Muscle layer of colon (tissue), 2 donors: ENCODE data around the gene PKNOX1.
"Not testable (repeated sequence)": the region's sequence is repeated elsewhere in the genome, so short reads cannot be mapped to it uniquely, and the experiment has no call there.

ENCODE experiments used
- H3K27ac ChIP-seq: one replicate; pipeline ENCODE4 v1.7.0; 2013; ENCODE audit warnings: low read depth, mild to moderate bottlenecking, low read length, moderate library complexity
- H3K27me3 ChIP-seq, 2 donors: one replicate each; pipeline ENCODE4 v1.7.0; 2013; ENCODE audit warnings: low read length in 2 of 2, mild to moderate bottlenecking in 2 of 2; ENCODE audit not compliant: insufficient read depth in 2 of 2, control insufficient read depth in 1 of 2
- H3K36me3 ChIP-seq: one replicate; pipeline ENCODE4 v1.7.0; 2013; ENCODE audit warnings: mild to moderate bottlenecking, low read length; ENCODE audit not compliant: insufficient read depth
- H3K4me1 ChIP-seq: one replicate; pipeline ENCODE4 v1.7.0; 2013; ENCODE audit warnings: mild to moderate bottlenecking, low read length; ENCODE audit not compliant: insufficient read depth
- H3K4me3 ChIP-seq, 2 donors: one replicate each; pipeline ENCODE4 v1.7.0; 2013; ENCODE audit warnings: low read length in 2 of 2, low read depth in 1 of 2, mild to moderate bottlenecking in 1 of 2, moderate library complexity in 1 of 2
- H3K9ac ChIP-seq: one replicate; pipeline ENCODE4 v1.7.0; 2013; ENCODE audit warnings: low read length
- H3K9me3 ChIP-seq: one replicate; pipeline ENCODE4 v1.7.0; 2013; ENCODE audit warnings: mild to moderate bottlenecking, low read length
- donor health status: abdominal sarcoma.
- donor health status: Adenocarcinoma of cecum.

The PKNOX1 gene

GRCh38 chr21:43045165-43045875, 71.0 kb downstream of the PKNOX1 start:
- H3K9me3 ChIP-seq, H3K27me3 ChIP-seq, H3K27ac ChIP-seq, H3K36me3 ChIP-seq, H3K4me1 ChIP-seq, H3K9ac ChIP-seq, H3K4me3 ChIP-seq: not testable (repeated sequence)

GRCh38 chr21:43045876-43046821, 71.8 kb downstream of the PKNOX1 start:
- H3K9me3 ChIP-seq, H3K4me3 ChIP-seq, H3K9ac ChIP-seq, H3K4me1 ChIP-seq, H3K27me3 ChIP-seq, H3K36me3 ChIP-seq, H3K27ac ChIP-seq: not testable (repeated sequence)

- H3K4me3 ChIP-seq, H3K36me3 ChIP-seq, H3K27me3 ChIP-seq: not testable (repeated sequence)
These were observed 78.8 kb downstream of the PKNOX1 start for GRCh38 chr21:43053112-43053511.

GRCh38 chr21:43062955-43063664, 88.7 kb downstream of the PKNOX1 start:
- H3K9me3 ChIP-seq, H3K9ac ChIP-seq, H3K36me3 ChIP-seq, H3K27ac ChIP-seq, H3K4me3 ChIP-seq, H3K27me3 ChIP-seq, H3K4me1 ChIP-seq: not testable (repeated sequence)

More at GRCh38 chr21:43053112-43053511, 78.8 kb downstream of the PKNOX1 start:
- not testable (repeated sequence) for H3K27ac ChIP-seq, H3K4me1 ChIP-seq, H3K9ac ChIP-seq, H3K9me3 ChIP-seq

GRCh38 chr21:43064265-43064917, 90.0 kb downstream of the PKNOX1 start:
- H3K27ac ChIP-seq, H3K4me3 ChIP-seq, H3K9me3 ChIP-seq, H3K27me3 ChIP-seq, H3K9ac ChIP-seq, H3K36me3 ChIP-seq, H3K4me1 ChIP-seq: not testable (repeated sequence)

- not testable (repeated sequence) for H3K27me3 ChIP-seq, H3K9ac ChIP-seq, H3K27ac ChIP-seq, H3K9me3 ChIP-seq, H3K4me3 ChIP-seq, H3K36me3 ChIP-seq, H3K4me1 ChIP-seq
These were observed 91.6 kb downstream of the PKNOX1 start for GRCh38 chr21:43065991-43066390.

- H3K9ac ChIP-seq, H3K27me3 ChIP-seq: not testable (repeated sequence)
These were observed 92.3 kb downstream of the PKNOX1 start for GRCh38 chr21:43066690-43067089.

GRCh38 chr21:43068065-43068464, 93.7 kb downstream of the PKNOX1 start:
- not testable (repeated sequence) for H3K36me3 ChIP-seq, H3K4me3 ChIP-seq, H3K9ac ChIP-seq, H3K9me3 ChIP-seq, H3K27me3 ChIP-seq, H3K4me1 ChIP-seq, H3K27ac ChIP-seq

More at GRCh38 chr21:43066690-43067089, 92.3 kb downstream of the PKNOX1 start:
- H3K27ac ChIP-seq, H3K4me1 ChIP-seq, H3K9me3 ChIP-seq, H3K4me3 ChIP-seq, H3K36me3 ChIP-seq: not testable (repeated sequence)

- not testable (repeated sequence) for H3K36me3 ChIP-seq, H3K9ac ChIP-seq
These were observed 95.3 kb downstream of the PKNOX1 start for GRCh38 chr21:43069682-43070081.

GRCh38 chr21:43072742-43073141, 98.4 kb downstream of the PKNOX1 start:
- not testable (repeated sequence) for H3K36me3 ChIP-seq, H3K9me3 ChIP-seq, H3K4me3 ChIP-seq, H3K27ac ChIP-seq, H3K9ac ChIP-seq, H3K27me3 ChIP-seq, H3K4me1 ChIP-seq

More at GRCh38 chr21:43069682-43070081, 95.3 kb downstream of the PKNOX1 start:
- H3K9me3 ChIP-seq, H3K4me1 ChIP-seq, H3K27me3 ChIP-seq, H3K4me3 ChIP-seq, H3K27ac ChIP-seq: not testable (repeated sequence)
